ENCODE data around the gene COL6A1. TPM values are rescaled to one million over a fixed set of nuclear protein-coding genes. Genes with fewer than 3 reads are reported as not detected.
"Not testable (repeated sequence)": the region's sequence is repeated elsewhere in the genome, so short reads cannot be mapped to it uniquely, and the experiment has no call there.

The COL6A1 gene
- total RNA-seq, 2 experiments from 2014 or later = not detected

DNA sequence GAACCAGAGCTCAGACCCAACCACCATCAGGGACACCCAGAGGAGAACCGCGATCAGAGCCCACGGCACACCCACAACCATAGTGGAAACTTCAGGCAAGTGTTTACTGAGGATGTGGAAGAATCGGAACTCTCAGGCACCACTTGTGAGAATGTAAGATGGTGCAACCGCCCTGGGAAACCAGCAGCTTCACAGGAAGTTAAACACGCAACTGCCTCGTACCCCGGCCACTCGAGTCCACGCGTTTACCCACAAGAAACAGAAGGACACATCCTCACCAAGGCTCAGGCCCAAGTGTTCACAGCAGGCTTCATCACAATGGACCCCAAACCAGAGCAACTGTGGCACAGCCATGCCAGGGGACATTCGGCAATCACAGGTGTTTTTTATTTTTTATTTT, 64.9 kb downstream of the COL6A1 start:
- H4K20me1 ChIP-seq (ENCODE audit: insufficient read depth, low read length) = no peaks in the 10 kb centered on the region
- H2AFZ ChIP-seq (ENCODE audit: low read length) = no peak overlapping the region
- H3K9me3 ChIP-seq (ENCODE audit: low read length) = no peaks in the 10 kb centered on the region
- intact Hi-C loops (cut with micrococcal nuclease; ENCODE audit: unreplicated experiment) = no loop called here
- no peak for DNase-seq (ENCODE audit: low spot score)
- BruUV-seq (replicated peaks) = no TSS peak
- no peaks in the 10 kb centered on the region for H3K79me2 ChIP-seq (ENCODE audit: insufficient read depth, low read depth, low read length)
- no peaks in the 10 kb centered on the region for H3K36me3 ChIP-seq (ENCODE audit: insufficient read depth, low read length)
- H3K4me3 ChIP-seq (ENCODE audit: low read depth, low read length, poor library complexity, severe bottlenecking) = no peak overlapping the region
- H3K4me1 ChIP-seq (ENCODE audit: insufficient read depth, low read length, poor library complexity, severe bottlenecking) = no peaks in the 10 kb centered on the region
- TF ChIP-seq, protein P1, sequence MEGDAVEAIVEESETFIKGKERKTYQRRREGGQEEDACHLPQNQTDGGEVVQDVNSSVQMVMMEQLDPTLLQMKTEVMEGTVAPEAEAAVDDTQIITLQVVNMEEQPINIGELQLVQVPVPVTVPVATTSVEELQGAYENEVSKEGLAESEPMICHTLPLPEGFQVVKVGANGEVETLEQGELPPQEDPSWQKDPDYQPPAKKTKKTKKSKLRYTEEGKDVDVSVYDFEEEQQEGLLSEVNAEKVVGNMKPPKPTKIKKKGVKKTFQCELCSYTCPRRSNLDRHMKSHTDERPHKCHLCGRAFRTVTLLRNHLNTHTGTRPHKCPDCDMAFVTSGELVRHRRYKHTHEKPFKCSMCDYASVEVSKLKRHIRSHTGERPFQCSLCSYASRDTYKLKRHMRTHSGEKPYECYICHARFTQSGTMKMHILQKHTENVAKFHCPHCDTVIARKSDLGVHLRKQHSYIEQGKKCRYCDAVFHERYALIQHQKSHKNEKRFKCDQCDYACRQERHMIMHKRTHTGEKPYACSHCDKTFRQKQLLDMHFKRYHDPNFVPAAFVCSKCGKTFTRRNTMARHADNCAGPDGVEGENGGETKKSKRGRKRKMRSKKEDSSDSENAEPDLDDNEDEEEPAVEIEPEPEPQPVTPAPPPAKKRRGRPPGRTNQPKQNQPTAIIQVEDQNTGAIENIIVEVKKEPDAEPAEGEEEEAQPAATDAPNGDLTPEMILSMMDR (conservative IDR thresholded peaks at IDR 0.05; ENCODE audit: low read length) = no peak
- no peak for TF ChIP-seq EZH2phosphoT487 (IDR thresholded peaks at IDR 0.05; ENCODE audit: borderline replicate concordance, low read depth, low read length)
- H3K4me2 ChIP-seq (ENCODE audit: low read length) = no peak overlapping the region
- ChIA-PET POLR2A (interaction anchor here (0.6 kb wide), 1 partner anchor 125 kb away, joined by 3 read pairs; no protein-coding TSS in a partner anchor), CTCF (ENCODE audit: unreplicated experiment) (no interaction called here)
- H3K9me2 ChIP-seq (ENCODE audit: insufficient read depth, low read length) = no peaks in the 10 kb centered on the region
- no peak overlapping the region for H3K27ac ChIP-seq (ENCODE audit: low read depth, low read length, poor library complexity, severe bottlenecking)

DNA sequence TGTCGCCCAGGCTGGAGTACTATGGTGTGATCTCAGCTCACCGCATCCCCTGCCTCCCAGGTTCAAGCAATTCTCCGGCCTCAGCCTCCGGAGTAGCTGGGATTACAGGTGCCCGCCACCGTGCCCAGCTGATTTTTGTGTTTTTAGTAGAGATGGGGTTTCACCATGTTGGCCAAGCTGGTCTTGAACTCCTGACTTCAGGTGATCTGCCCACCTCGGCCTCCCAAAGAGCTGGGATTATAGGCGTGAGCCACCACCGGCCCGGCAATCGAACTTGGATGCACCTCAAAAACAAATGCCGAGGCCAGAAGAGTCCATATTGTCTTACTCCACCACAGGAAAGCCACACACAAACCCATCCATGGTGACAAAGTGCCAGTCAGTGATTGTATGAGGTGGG, 65.3 kb downstream of the COL6A1 start:
- H3K9me3 ChIP-seq (ENCODE audit: low read length); H3K4me1 ChIP-seq (ENCODE audit: insufficient read depth, low read length, poor library complexity, severe bottlenecking); H3K9me2 ChIP-seq (ENCODE audit: insufficient read depth, low read length); H3K4me3 ChIP-seq (ENCODE audit: low read depth, low read length, poor library complexity, severe bottlenecking); BruUV-seq (replicated peaks); H4K20me1 ChIP-seq (ENCODE audit: insufficient read depth, low read length); CTCF ChIA-PET (ENCODE audit: unreplicated experiment); H3K79me2 ChIP-seq (ENCODE audit: insufficient read depth, low read depth, low read length); intact Hi-C loops (cut with micrococcal nuclease; ENCODE audit: unreplicated experiment); H2AFZ ChIP-seq (ENCODE audit: low read length); H3K4me2 ChIP-seq (ENCODE audit: low read length); H3K27ac ChIP-seq (ENCODE audit: low read depth, low read length, poor library complexity, severe bottlenecking); DNase-seq (ENCODE audit: low spot score); H3K36me3 ChIP-seq (ENCODE audit: insufficient read depth, low read length): not testable (repeated sequence)
- POLR2A ChIA-PET = interaction anchor here (0.6 kb wide), 1 partner anchor 126 kb away, joined by 3 read pairs; no protein-coding TSS in a partner anchor

DNA sequence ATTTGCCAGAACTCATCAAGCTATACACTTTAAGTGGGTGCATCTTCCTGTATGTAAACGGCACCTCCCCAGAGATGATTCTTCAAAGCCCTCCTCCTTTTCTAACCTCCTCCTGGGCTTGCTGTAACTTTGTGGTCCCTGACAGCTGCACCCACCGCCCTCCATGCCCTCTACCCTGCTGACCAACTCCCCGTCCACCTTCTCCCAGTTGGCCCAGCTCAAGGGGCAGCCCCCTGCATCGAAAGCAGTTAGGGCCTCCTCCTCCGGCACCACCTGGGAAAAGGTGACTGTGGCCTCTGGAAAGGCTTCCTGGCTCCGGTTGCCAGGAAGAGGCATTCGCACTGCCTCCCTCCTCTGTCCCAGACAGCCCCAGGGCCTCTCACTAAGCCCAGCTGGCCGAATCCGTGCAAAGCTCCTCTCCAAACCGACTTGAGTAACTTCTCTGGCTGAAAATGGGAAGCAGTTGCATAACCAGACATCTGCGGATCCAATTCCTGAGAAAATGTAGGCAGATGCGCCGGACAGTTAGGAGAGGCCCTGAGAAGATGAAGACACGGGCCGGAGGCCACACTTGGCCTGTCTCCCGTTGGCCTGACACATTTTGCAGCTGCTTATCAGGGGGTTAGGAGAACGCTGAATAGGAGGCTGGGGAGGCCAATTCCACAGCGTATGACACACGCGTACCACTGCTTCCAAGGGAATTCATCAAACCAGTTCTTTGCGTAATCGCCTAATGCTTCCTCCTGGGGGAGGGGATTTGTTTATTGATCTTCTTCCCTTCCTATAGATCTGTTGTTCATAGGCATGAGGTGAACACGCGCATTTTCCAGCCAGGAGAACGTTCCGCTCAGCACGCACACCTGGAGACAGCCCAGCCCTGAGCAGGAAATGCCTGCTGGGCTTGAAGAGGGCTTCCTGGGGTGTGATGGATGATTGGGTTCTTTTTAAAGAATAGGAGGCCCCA, 67.6 kb downstream of the COL6A1 start:
- Histone ChIP-seq H3K9me2 (ENCODE audit: insufficient read depth, low read length) (no peaks in the 10 kb centered on the region), H4K20me1 (ENCODE audit: insufficient read depth, low read length) (no peaks in the 10 kb centered on the region), H3K4me2 (ENCODE audit: low read length) (no peak overlapping the region), H3K4me1 (ENCODE audit: insufficient read depth, low read length, poor library complexity, severe bottlenecking) (no peaks in the 10 kb centered on the region), H3K27ac (ENCODE audit: low read depth, low read length, poor library complexity, severe bottlenecking) (no peak overlapping the region), H3K4me3 (ENCODE audit: low read depth, low read length, poor library complexity, severe bottlenecking) (no peak overlapping the region), H3K36me3 (ENCODE audit: insufficient read depth, low read length) (no peaks in the 10 kb centered on the region), H3K79me2 (ENCODE audit: insufficient read depth, low read depth, low read length) (no peaks in the 10 kb centered on the region), H3K9me3 (ENCODE audit: low read length) (no peaks in the 10 kb centered on the region), H2AFZ (ENCODE audit: low read length) (no peak overlapping the region)
- intact Hi-C loops (cut with micrococcal nuclease; ENCODE audit: unreplicated experiment) = no loop called here
- CTCF ChIA-PET (ENCODE audit: unreplicated experiment) = no interaction called here
- POLR2A ChIA-PET = no interaction called here
- no peak for DNase-seq (ENCODE audit: low spot score)
- TF ChIP-seq, protein P1 (conservative IDR thresholded peaks at IDR 0.05; ENCODE audit: low read length) = no peak
- no peak for TF ChIP-seq EZH2phosphoT487 (IDR thresholded peaks at IDR 0.05; ENCODE audit: borderline replicate concordance, low read depth, low read length)
- BruUV-seq (replicated peaks) = no TSS peak
